Tongue (tissue), 2 donors: Measurements from ENCODE around the gene GALNTL6. TPM values are rescaled to one million over a fixed set of nuclear protein-coding genes. Genes with fewer than 3 reads are reported as not detected.
"Not testable (repeated sequence)": the region's sequence is repeated elsewhere in the genome, so short reads cannot be mapped to it uniquely, and the experiment has no call there.

Experiments used
- DNase-seq: peaks from one replicate; pipeline ENCODE4 v3.0.0-alpha.2; 2015
- total RNA-seq: library from RNA; depleted of rRNA; stranded (reverse); fragments of >200 nt; gene quantifications from one replicate; pipeline ENCODE4 v1.2.3, GENCODE V29; 2014

The GALNTL6 gene
- total RNA-seq, 1 donor from 2014 or later: 0.62 TPM

DNA sequence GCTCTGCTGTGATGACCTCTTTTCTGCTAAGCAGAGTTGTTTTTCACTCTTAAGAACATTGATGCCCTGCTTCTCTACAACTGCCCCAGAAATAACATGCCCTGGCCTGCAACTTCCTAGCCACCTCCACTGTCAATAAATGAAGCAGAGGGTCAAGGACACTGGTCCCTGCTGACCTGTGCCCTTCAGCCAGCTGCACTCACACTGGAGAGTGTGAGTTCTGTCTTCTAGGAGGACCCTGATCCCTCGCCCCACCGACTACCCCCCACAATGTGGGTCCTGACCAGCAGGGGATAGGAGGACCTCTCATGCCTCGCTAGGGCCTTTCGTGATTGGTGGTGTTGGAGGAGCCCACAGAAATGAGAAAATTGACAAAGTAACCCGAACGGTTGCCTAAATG lies 947.3 kb downstream of the GALNTL6 start:
- DNase-seq: no peak

DNA sequence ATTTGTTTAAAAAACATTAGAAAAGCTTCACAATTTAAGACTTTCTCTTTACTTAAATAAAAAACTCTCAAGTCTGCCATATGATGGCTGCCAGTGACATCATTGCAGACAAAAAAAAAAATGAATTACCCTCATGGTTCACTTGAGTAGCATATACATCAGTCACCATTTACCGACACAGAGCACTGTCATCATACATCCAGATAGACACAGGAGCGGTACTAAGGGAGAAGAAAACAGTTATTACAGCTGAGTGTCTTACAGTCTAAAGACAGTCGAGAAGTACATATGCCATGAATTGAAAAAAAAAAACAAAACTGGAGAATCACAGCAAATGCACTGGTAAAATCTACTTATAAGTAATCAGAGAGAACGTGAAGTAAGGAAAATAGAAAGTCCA lies 949.7 kb downstream of the GALNTL6 start:
- peak; percentile 14 for DNase-seq

DNA sequence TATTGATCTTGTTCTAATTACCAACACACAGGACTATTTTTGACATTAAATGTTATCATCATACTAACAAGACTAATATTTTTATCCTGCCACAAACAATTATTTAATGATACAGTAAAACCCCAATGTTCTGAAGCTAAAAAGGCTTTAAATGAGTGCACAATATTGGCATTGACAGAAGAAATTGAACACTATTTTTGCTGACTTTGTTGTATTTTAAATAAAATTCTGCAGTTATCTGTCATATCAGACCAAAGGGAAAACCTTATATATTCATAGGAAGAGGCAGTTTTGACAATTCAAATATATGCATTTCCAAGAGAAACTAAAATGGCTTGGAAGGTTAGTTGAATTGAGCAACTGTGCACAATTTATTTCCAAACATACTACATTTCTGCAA lies 957.6 kb downstream of the GALNTL6 start:
- DNase-seq: no peak

DNA sequence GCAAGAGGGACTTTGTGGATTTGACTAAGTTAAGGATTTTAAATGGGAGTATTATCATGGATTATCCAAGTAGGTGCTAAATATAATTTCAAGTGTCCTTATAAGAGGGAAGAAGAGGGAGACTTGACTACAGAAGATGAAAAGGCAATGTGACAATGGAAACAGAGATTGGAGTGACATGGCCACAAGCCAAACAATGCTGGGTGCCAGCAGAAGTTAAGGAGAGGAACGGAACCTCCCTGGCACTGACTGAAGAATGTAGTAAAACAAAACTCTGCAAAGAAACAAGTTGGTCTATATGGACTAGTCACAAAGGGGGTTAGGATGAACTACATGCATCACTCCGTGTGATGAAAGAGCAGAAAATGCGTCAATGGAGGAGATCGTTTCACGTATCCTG lies 959.6 kb downstream of the GALNTL6 start:
- no peak for DNase-seq

DNA sequence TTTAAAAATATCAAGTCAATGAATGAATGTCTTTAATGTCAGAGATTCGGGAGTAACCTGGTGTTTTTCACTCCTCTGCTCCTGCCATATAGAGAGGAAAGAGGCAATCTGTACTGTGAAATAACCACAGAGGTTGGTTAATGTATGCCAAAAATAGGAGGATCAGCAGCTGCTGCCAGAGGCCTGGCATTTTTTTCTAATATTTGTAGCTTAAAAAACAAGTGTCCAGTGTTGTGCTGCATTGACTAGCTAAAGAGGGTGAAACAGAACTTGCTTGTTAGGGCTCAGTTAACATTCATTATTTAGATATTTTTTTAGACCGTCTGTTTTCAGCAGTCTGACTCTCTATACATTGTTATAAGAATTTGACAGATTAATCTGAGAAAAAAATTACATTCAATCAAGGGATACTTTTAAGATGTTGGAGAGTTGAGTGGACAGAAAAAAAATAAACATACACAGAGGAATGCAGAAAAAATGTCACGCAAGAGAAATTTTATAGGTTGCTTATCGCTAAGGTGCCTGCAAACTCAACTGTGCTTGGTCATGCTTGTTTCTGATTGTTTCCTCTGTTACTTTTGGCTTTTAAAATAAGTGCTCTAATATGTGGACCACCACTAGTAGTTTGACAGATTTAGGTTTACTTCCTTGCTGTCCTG lies 963.1 kb downstream of the GALNTL6 start:
- peak; percentile 31 for DNase-seq

DNA sequence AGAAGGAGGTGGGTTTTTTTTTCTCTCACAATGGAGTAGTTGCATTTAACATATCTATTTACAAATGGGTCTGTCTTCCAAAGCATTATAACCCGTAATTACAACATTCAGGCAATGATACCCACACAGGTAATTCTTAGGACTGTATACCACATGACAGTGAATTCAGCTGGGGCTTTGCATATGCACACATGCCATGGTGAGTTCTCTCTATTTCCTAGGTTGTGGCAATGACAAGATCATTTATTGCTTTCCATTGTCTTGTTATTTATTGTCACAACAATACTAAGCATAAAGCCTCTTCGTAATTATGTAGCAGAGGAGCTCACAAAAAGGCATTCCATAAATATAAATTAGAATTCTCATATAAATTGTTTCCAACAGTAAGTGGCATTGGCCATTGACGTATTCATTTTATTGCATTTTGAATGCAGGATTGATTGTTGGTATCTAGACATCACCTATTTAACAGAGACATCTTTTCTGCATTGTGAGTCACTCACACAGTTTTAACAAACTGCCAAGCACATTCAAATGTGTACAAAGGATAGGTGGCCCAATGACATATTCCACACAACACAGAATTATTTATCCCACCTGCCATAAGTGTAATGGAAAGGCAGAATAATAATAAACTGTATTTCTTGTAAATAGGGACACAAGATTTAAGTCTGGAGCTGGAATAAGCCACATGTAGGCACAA lies 964.7 kb downstream of the GALNTL6 start:
- no peak for DNase-seq

DNA sequence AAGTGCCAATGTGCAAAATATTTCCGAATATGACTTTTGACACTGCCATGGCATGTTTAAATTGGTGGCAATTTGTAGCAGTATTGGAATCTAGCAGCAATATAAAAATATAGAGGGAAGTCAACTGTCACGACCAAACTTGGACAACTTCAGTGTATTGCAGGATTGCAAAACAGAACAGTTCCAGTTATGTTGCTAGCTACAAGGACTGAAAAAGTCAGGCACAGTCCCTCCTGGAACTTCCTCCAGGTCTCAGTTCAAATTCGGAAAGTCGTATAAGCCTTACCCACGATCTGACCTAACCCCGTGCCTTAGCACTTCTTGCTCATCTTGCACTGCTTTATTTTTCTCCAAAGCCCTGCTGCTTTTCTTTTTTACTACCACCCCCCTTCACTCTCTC lies 965.4 kb downstream of the GALNTL6 start:
- DNase-seq: no peak

DNA sequence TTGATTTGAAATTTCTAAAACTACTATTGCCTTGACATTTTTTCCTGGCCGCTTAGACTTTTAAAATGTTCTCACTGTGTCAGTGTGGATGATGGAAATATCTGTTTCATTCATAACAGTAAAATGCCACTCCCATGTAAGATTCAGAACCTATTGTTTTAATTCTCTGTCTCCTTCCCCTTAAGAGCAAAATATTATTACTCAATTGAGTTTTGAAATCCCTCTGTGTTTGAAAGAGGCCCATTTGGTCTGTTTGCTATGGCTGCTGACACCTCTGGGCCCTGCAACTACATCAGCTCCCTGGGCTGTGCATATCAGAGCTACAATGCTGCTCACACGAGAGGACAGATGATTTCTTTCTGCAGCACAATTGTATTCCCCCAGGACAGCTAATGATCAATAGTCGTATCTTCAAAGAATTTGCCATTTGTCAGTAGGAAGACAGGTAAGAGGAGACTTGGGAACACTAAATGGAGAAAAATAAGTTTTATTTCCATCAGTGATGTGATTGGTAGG lies 967.4 kb downstream of the GALNTL6 start:
- no peak for DNase-seq

DNA sequence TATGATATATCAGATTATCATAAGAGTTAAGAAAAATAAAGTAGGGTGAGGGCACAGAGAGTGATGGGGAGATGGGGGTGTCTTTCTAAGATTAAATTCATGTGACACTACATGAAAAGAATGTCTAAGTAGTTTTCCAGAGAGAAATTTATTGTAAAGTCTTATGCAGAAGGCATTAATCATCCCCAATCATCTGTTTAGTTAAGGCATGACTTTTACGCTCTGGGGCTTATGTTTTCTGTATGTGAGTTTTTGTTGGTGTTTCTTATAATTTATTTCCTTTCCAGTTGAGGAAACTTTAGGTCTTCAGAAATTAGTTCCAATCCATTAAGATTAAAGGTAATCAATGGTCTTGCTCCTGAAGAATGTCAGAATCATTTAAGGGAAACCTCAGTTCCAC lies 972.4 kb downstream of the GALNTL6 start:
- no peak for DNase-seq

DNA sequence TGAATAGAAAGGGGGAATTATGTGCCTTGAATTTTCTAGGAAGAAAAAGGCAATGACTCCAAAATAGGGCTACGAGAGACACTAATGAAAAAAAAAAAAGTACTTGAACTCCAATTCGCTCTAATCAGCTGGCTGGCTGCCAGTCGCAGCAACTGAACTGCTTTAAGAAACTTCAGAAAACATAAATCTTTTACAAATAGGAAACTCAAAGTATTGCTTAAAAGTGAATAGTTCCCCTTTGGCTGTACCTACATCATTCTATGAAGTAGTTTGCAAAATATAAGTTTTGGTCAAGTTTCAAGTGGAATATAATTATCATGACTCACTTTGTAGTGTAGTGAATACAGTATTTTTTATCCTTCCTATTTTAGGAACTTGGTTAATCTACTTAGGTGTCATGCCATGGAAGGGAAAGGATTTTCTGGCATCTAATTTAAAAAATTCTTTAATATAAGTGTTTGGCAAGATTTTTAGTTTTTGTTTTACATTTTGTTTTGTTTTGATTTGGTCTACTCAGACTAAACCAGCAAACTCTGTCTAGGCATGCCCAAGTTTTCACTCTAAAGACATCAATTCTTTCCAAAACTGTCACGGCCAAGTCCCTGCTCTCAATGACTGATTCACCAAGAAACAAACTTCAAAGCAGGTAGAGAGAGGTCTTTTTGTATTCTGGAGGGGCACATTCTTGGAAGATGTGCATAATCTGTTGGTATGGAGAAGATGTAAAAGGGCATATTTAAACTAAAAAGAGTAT lies 973.0 kb downstream of the GALNTL6 start:
- DNase-seq: peak; percentile 26

DNA sequence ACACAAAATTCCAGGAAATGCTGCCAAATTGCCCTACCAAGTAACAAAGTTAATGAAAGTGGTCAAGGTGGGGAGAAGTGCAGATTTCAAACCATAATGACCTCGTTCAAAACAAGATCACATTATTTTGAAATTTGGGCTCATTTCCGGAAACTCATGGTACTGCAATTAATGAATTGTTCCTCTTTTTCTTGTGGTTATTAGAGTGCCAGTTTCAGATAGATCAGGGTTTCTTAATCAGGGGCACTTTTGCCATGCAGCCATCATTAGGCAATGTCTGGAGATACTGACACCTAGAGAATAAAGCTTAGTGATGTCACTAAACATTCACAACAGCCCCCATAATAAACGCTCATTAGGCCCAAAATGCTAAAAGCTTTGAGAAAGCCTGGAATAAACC lies 973.9 kb downstream of the GALNTL6 start:
- no peak for DNase-seq

DNA sequence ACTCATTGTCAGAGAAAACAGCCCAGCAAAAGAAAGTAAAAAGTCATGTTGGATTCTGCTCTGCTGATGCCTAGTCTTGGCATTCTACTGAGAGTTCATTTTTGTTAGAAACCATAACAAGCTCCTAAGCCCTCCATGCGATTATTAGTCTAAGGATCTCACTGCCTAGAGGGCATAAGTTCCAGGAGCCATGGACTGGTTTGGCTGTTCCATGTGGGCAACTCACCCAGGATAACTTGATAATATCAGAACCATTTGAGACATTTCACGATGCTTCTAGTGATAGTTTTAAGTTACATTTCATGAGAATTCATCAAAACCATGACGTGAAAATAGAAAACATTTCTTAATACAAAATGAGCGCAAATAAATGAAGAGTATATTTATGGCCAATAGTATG lies 978.6 kb downstream of the GALNTL6 start:
- DNase-seq: no peak

DNA sequence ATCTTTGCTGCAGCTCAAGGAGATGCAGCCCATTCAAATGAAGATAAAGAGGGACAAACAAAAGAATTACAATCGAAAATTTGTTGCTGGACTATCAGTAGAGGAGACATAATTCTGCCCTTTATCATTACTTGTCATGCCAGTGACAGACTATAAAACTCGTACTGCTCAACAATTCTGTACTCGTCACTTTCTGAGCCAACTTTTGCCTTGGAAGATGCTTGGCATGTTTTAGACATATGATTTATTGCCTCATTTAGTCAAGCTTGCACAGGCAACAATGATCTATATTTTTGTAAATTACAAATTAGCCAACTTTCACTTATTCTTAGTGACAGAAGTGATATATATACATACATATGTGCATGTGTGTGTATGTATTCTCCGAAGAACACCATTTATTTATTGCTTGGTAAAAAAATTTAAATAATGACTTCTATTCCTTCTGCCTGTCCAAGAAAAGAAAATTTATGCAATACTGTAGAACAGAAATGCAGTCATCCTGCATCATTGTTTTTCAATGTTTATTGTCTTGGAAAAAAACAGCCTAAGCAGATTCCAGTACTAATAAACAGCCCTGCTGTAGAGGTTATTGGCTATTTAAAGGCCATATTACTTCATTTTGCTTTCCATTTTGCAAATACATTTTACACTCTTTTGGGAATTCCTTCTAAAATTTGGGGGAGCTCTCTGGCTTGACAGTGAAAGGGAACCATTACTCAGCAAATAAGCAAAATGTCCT lies 980.5 kb downstream of the GALNTL6 start:
- no peak for DNase-seq

DNA sequence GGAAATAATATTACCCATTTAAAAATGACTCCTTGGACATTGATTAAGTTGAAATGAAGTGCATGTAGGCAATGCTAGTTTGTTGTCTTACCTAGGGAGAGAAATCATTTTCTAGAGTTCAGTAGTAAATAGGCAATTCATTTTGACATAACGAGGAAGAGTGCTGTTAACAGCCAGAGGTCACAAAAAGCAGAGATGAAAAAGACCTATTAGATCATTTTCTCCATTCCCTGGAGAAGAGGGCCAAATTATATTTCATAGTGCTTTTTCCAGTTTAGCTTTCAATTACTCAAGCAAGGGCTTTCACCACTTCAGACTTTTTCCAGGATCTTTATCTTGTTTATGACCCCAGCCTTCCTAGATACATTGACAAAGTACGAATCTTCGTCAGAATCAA lies 981.1 kb downstream of the GALNTL6 start:
- no peak for DNase-seq

DNA sequence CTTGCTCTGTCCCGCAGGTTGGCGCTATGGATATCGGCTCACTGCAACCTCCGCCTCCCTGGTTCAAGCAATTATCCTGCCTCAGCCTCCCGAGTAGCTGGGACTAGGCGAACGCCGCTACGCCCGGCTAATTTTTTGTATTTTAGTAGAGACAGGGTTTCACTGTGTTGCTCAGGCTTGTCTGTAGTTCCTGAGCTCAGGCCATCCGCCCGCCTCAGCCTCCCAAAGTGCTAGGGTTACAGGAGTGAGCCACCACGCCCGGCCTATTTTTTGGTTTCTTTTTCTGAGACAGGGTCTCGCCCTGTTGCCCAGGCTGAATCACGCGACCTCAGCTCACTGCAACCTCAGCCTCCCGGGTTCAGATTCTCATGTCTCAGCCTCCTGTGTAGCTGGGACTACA lies 984.1 kb downstream of the GALNTL6 start:
- not testable (repeated sequence) for DNase-seq

DNA sequence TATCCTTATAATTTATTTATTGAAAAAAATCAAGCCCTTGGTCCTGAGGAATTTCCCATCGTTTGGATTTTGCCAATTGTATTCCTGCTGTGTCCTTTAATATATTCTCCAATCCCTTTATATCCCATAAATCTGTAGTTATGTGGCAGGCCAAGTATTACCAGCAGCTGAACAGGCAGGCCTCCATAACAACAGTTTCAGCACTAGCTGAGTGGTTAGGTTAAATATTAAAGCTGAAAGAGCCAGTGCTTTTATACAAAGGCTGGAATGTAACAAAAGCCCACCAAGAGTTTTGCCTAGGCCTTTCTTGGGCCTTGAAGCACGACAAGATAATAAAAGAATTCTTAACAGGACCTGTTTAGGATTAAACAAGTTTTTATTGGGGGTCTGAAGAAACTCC lies 988.8 kb downstream of the GALNTL6 start:
- DNase-seq: no peak

DNA sequence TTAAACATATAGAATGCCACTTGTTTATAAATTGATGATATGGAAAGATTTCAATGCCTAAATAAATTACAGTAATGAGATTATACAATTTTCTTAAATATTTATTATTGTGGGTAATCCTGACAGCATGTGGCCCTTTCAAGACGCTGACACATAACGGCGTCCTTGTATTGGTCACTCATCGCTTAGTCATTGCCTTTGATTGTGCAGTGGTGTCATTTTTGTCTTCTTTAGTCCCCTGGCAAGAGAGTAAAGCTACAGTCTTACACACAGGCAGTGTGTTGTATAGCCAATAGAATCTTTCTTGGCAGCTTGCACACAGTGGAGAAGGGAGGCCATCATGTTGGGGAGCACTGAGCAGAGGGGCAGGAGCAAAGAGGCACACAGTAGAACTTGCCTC lies 993.6 kb downstream of the GALNTL6 start:
- DNase-seq: no peak

DNA sequence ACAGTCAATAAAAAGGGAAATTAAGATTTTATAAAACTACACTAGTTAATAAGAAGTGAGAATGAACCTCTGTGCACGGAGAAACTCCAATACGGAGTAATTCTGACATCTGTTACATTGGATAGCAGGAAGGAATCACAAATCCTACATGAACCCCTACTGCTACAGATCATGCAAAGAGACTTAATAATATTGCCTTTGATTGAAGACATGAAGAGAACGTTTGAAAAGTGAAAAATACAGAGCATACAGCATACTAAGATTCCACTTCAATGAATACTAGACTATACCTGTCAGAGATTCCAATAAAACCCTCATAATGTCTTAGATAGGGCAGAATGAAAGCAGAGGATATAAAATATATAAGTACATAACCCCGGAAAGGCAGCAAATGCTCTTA lies 995.0 kb downstream of the GALNTL6 start:
- no peak for DNase-seq

DNA sequence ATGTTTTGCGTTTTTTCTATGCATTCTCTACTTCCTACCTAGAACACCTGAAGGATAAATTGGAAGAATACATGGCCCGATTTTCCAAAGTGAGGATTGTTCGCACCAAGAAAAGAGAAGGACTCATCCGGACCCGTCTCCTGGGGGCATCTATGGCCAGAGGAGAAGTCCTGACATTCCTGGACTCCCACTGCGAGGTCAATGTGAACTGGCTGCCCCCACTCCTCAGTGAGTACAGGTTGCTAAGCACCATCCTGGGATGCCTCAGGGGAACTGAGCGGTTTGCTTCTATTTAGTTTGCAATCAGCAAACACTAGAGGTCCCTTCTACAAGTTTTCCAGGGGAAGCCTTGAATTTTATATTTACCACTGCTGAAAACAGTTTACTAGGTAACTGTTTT lies 996.1 kb downstream of the GALNTL6 start:
- peak; percentile 10 for DNase-seq

DNA sequence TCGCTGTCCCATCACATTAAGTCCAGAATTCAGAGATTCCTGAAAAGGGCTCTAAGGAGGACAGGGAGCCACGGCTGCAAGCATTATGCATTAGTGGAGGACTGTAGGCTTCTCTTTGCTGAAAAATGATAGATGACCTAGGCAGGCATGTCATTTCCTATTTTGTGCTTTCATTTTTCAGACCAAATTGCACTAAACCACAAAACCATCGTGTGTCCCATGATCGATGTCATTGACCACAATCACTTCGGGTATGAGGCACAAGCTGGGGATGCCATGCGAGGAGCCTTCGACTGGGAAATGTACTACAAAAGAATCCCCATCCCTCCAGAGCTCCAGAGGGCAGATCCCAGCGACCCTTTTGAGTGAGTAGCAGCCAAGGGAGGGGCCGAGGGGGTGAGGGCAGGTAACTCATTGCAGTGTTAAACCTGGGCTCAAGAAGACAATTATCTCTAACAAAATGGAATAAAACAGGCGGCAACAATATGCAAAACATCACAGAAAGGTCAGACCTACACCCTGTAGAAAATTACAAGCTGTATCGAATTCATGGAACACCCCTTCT lies 1000.2 kb downstream of the GALNTL6 start:
- DNase-seq: no peak

DNA sequence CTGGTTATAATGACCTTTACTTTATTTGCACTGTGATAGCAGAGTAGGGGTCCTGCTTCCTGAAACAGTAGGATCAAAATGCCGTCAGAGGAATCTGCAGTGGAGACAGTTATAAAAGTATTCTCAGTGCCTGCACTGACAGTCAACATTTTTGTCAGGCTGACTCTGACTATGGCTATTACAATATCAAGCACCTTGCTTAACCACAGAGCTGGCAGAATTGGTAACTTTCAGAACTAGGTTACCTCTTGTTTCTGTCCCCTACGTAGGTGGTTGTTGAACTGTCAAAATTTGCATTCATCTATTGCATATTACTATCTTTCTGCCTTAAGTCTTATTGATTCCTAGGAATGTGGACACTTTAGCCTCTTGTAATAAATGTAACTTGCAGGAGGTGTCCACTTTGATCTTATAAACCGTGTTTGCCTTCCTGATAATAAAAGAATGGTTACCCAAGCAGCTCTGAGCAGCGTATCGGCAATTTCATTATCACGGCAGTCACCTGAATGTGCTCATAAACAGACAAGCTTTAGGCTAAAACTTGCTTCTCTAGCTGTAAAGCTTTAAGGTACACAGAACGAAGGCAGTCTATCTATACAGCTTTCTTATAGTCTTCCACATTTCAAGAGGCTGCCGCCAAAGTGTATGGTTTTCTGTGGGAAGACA lies 1002.4 kb downstream of the GALNTL6 start:
- no peak for DNase-seq

DNA sequence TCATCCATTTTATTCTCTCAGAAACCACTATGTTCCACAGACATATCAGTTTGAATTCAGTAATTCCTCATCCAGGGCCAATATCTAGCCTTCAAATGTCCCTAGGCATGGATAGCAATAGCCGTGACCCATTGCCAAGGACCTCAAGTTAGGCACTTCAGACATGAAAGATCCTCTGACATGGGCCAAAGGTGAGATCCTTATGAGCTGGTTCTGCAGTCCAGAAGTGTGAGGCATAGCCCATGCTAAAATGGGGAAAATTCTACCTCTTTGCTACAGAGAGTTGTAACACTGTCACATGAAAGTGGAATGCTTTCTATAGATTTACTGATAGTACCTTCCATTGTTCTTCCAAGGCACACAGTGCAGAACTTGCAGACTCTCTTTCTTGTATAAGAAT lies 1005.7 kb downstream of the GALNTL6 start:
- no peak for DNase-seq
